ENCODE measurements around the gene LRRC31.

LRRC31 gene

DNA sequence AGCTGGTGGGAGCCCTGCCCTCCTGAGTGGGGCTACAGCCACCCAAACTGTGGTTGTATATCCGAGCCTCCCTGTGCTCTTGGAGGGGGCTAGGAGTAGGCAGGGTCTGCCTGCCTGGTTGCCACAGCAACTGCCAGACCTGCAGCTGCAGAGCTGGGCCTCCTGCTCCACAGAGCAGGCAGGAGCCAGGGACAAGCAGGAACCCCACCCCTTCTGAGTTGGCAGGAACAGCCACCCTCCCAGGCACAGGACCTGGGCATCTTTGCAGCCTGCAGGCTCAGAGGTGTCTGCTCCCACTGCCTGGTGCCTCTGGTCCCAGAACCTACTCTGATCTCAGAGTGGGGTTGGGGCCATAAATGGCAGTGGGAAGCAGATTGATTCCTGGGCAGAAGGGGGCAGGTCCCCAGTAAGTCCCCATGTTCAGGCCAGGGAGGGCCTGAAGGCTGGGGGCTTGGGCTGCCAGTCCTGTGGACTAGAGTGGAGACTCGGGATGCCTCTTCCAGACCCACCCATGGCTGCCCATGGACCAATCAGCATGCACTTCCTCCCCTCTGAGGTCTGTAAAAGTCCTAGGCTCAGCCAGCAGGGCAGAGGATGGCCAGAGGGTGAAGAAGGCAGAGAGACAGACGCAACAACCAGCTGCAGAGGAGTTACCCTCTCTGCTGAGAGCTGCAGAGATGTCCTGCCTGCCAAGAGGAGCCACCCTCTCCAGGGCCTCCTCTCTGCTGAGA, 10.3 kb upstream of the LRRC31 start:
- no peak overlapping the region for H3K27ac Mint-ChIP-seq
- H3K9me3 Mint-ChIP-seq: no peaks in the 10 kb centered on the region
- H3K27me3 Mint-ChIP-seq (ENCODE audit: low read depth): peaks cover 4% of the 10 kb centered on the region
- no peak for DNase-seq (ENCODE audit: low spot score)
- peaks cover 3% of the 10 kb centered on the region for H3K4me1 Mint-ChIP-seq (ENCODE audit: low read depth)
- no peaks in the 10 kb centered on the region for H3K36me3 Mint-ChIP-seq (ENCODE audit: low read depth)
- H3K4me3 Mint-ChIP-seq: no peak overlapping the region

DNA sequence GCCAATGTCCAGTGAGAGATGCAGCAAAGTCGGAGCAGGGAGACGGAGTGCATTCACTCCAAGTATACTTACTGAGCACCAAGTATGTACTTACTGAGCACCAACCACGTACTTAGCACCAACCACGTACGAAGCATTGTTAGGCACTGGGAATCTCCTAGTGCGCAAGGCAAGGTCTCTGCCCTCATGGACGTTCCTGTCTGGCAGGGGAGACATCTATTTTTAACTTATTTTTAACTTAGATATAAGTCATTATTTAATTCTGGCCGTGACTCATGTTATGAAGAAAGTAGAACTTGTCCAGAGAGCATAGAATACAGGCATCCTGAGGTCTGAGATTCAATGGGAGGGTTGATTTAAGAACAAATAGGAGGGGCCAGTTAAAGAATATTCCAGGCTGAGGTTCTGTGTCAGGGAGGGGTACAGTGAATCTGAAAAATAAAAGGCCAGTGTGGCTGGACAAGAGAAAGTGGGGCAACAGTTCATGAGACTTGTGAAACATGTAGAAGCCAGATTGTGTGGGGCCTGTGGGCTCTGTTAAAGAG, 9.3 kb upstream of the LRRC31 start:
- Mint-ChIP-seq H3K9me3 (no peaks in the 10 kb centered on the region), H3K27me3 (ENCODE audit: low read depth) (peaks cover 10% of the 10 kb centered on the region), H3K36me3 (ENCODE audit: low read depth) (no peaks in the 10 kb centered on the region), H3K4me1 (ENCODE audit: low read depth) (peaks cover 3% of the 10 kb centered on the region), H3K4me3 (no peak overlapping the region), H3K27ac (no peak overlapping the region)
- no peak for DNase-seq (ENCODE audit: low spot score)

GRCh38 chr3:169871129-169871886, 1.6 kb upstream of the LRRC31 start:
- Mint-ChIP-seq H3K27ac (peak overlapping the region; percentile 52), H3K9me3 (no peaks in the 10 kb centered on the region), H3K36me3 (ENCODE audit: low read depth) (no peaks in the 10 kb centered on the region), H3K4me3 (peak overlapping the region; percentile 51), H3K27me3 (ENCODE audit: low read depth) (peaks cover 10% of the 10 kb centered on the region), H3K4me1 (ENCODE audit: low read depth) (peaks cover 22% of the 10 kb centered on the region)
- DNase-seq (ENCODE audit: low spot score): no peak

- no peak for DNase-seq (ENCODE audit: low spot score)
- Mint-ChIP-seq H3K4me3 (no peak overlapping the region), H3K4me1 (ENCODE audit: low read depth) (peaks cover 36% of the 10 kb centered on the region), H3K27me3 (ENCODE audit: low read depth) (no peaks in the 10 kb centered on the region), H3K27ac (no peak overlapping the region), H3K36me3 (ENCODE audit: low read depth) (no peaks in the 10 kb centered on the region), H3K9me3 (no peaks in the 10 kb centered on the region)
These were observed 1.4 kb downstream of the LRRC31 start for GRCh38 chr3:169868369-169868768.

DNA sequence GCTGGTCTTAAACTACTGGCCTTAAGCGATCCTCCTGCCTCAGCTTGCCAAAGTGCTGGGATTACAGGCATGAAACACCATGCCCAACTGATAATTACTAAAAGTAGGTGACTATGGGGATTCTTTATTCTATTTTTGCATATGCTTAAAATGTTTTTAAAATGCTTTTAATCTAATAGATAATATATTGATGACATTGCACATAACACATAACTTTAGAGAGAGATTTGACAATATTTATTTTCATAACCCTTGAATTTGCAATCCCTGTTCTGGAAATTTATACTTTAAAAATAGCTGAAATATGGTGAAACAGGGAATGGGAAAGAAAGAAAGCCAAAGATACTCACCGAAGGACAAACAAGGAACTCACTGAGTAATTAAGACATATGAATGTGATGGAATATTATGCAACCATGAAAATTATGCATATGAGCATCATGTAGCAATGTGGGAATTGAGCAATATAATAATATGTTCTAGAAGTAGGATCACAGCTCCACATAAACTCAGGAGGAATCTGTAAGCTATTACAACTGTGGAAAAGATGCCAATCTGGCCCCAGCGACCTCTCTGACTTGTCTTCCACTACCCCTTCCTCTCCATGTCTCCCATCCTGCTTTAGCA, 2.0 kb downstream of the LRRC31 start:
- Mint-ChIP-seq H3K9me3 (no peaks in the 10 kb centered on the region), H3K4me3 (no peak overlapping the region), H3K27me3 (ENCODE audit: low read depth) (no peaks in the 10 kb centered on the region), H3K36me3 (ENCODE audit: low read depth) (no peaks in the 10 kb centered on the region), H3K27ac (no peak overlapping the region), H3K4me1 (ENCODE audit: low read depth) (peaks cover 37% of the 10 kb centered on the region)
- DNase-seq (ENCODE audit: low spot score): no peak

GRCh38 chr3:169865176-169865767, 4.5 kb downstream of the LRRC31 start:
- Mint-ChIP-seq H3K9me3 (no peaks in the 10 kb centered on the region), H3K4me3 (no peak overlapping the region), H3K4me1 (ENCODE audit: low read depth) (peaks cover 23% of the 10 kb centered on the region), H3K27ac (peak overlapping the region; percentile 14), H3K36me3 (ENCODE audit: low read depth) (no peaks in the 10 kb centered on the region), H3K27me3 (ENCODE audit: low read depth) (peaks cover 6% of the 10 kb centered on the region)
- DNase-seq (ENCODE audit: low spot score): no peak

DNA sequence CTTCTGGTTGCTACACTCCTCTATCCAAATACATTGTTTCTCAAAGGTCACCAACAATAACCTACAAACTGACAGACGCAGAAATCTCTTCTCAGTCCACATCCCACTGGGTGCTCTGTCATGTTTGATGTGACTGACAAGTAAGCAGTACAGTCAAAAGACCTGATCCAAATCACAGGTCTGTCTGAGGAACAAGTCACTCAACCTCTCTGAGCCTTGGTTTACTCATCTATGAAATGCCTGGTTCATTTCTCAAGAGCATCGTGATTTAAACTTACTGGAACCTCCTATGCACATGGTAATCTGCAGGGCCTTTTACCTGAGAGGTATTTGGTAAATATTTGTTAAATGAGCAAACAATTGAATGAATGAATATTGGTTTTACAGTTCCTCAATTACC, 5.5 kb downstream of the LRRC31 start:
- Mint-ChIP-seq H3K36me3 (ENCODE audit: low read depth) (no peaks in the 10 kb centered on the region), H3K27ac (no peak overlapping the region), H3K9me3 (no peaks in the 10 kb centered on the region), H3K4me1 (ENCODE audit: low read depth) (peaks cover 16% of the 10 kb centered on the region), H3K27me3 (ENCODE audit: low read depth) (peaks cover 8% of the 10 kb centered on the region), H3K4me3 (no peak overlapping the region)
- no peak for DNase-seq (ENCODE audit: low spot score)

- Mint-ChIP-seq H3K4me3 (no peak overlapping the region), H3K27ac (no peak overlapping the region)
- DNase-seq (ENCODE audit: low spot score): peak; percentile 61
These were observed 6.3 kb downstream of the LRRC31 start for GRCh38 chr3:169863458-169863899.

GRCh38 chr3:169861871-169862270, 7.9 kb downstream of the LRRC31 start:
- Mint-ChIP-seq H3K36me3 (ENCODE audit: low read depth) (no peaks in the 10 kb centered on the region), H3K27ac (no peak overlapping the region), H3K4me1 (ENCODE audit: low read depth) (peaks cover 16% of the 10 kb centered on the region), H3K27me3 (ENCODE audit: low read depth) (peaks cover 18% of the 10 kb centered on the region), H3K9me3 (no peaks in the 10 kb centered on the region), H3K4me3 (no peak overlapping the region)
- no peak for DNase-seq (ENCODE audit: low spot score)

More at GRCh38 chr3:169863458-169863899, 6.3 kb downstream of the LRRC31 start:
- Mint-ChIP-seq H3K9me3 (no peaks in the 10 kb centered on the region), H3K4me1 (ENCODE audit: low read depth) (peaks cover 16% of the 10 kb centered on the region), H3K27me3 (ENCODE audit: low read depth) (peaks cover 9% of the 10 kb centered on the region), H3K36me3 (ENCODE audit: low read depth) (no peaks in the 10 kb centered on the region)

DNA sequence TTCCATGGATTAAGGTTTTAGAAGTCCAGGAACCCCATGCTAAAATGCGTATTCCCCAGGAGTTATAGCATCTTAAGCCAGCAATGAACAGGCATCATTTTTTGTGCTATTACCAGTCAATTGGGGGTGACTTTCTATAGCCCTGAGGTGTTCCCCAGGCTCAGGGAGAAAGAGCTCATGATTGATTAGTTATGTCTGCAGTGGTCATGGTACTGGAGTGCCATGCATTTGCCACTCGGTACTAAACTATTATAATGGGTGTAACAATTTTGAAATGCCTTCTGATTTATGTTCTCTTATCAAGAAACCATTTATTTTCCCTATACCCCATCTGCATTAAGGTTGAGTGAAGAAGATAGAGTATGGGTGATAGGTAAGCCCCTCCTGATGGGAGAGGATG, 11.9 kb downstream of the LRRC31 start:
- no peak for DNase-seq (ENCODE audit: low spot score)
- peaks cover 35% of the 10 kb centered on the region for H3K27me3 Mint-ChIP-seq (ENCODE audit: low read depth)
- H3K27ac Mint-ChIP-seq: no peak overlapping the region
- H3K9me3 Mint-ChIP-seq: no peaks in the 10 kb centered on the region
- H3K36me3 Mint-ChIP-seq (ENCODE audit: low read depth): no peaks in the 10 kb centered on the region
- H3K4me3 Mint-ChIP-seq: no peak overlapping the region
- peaks cover 1% of the 10 kb centered on the region for H3K4me1 Mint-ChIP-seq (ENCODE audit: low read depth)

- peaks cover 30% of the 10 kb centered on the region for H3K27me3 Mint-ChIP-seq (ENCODE audit: low read depth)
- no peaks in the 10 kb centered on the region for H3K9me3 Mint-ChIP-seq
- H3K27ac Mint-ChIP-seq: no peak overlapping the region
- no peaks in the 10 kb centered on the region for H3K36me3 Mint-ChIP-seq (ENCODE audit: low read depth)
- no peak overlapping the region for H3K4me3 Mint-ChIP-seq
- no peak for DNase-seq (ENCODE audit: low spot score)
- H3K4me1 Mint-ChIP-seq (ENCODE audit: low read depth): no peaks in the 10 kb centered on the region
These were observed 14.2 kb downstream of the LRRC31 start for GRCh38 chr3:169855514-169855913.

DNA sequence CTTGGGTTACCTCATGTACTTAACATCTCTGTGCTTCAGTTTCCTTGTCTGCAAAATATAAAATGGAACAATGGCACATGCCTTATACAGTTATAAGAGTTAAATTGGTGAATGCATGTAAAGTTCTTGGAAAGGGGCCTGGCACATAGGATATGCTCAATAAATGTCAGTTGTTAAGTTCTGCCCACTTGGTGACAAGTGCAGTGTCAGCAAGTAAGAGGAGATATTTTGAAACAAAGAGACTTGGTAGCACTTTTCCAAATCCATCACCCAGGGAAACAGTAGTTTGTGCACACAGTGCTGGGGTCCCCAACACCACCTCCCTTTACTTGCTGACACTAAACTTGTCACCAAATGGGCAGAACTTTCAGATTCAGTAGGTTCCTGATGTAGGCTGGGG, 19.1 kb downstream of the LRRC31 start:
- H3K27ac Mint-ChIP-seq: no peak overlapping the region
- no peaks in the 10 kb centered on the region for H3K36me3 Mint-ChIP-seq (ENCODE audit: low read depth)
- no peak overlapping the region for H3K4me3 Mint-ChIP-seq
- H3K4me1 Mint-ChIP-seq (ENCODE audit: low read depth): no peaks in the 10 kb centered on the region
- no peak for DNase-seq (ENCODE audit: low spot score)
- H3K27me3 Mint-ChIP-seq (ENCODE audit: low read depth): peaks cover 25% of the 10 kb centered on the region
- no peaks in the 10 kb centered on the region for H3K9me3 Mint-ChIP-seq

DNA sequence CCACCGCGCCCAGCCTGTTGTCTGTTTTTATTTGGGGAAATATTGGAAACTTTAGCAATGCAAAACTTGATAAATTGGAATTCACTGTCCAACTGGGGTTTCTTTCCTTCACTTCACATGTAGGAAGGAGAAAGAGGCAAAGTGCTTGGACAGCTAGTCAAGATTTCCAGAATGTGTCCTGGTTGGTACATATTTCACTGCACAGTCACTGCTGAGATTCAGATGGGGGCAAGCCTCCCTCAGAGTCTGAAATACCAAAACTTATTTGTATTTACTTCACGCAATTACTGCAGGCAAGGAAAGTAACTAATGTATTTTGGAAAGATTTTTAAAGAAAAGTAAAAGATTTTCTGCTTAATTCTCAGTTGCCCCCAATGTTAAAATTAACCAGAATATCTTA, 21.0 kb downstream of the LRRC31 start:
- no peak for DNase-seq (ENCODE audit: low spot score)
- Mint-ChIP-seq H3K27ac (no peak overlapping the region), H3K9me3 (no peaks in the 10 kb centered on the region), H3K4me3 (no peak overlapping the region), H3K4me1 (ENCODE audit: low read depth) (no peaks in the 10 kb centered on the region), H3K27me3 (ENCODE audit: low read depth) (peaks cover 18% of the 10 kb centered on the region), H3K36me3 (ENCODE audit: low read depth) (no peaks in the 10 kb centered on the region)

- Mint-ChIP-seq H3K9me3 (no peaks in the 10 kb centered on the region), H3K27me3 (ENCODE audit: low read depth) (peaks cover 17% of the 10 kb centered on the region), H3K36me3 (ENCODE audit: low read depth) (no peaks in the 10 kb centered on the region), H3K4me3 (no peak overlapping the region), H3K4me1 (ENCODE audit: low read depth) (no peaks in the 10 kb centered on the region), H3K27ac (no peak overlapping the region)
- DNase-seq (ENCODE audit: low spot score): no peak
These were observed 21.8 kb downstream of the LRRC31 start for GRCh38 chr3:169847896-169848295.

Data from T-helper 2 cell treated with Interferon-gamma antibody and Interleukin-4, amounts not matched to agents 5 μg/mL and 100 μg/mL, for 36 hours (primary cell).